ENCODE data around the gene RNF112.
"Not testable (repeated sequence)": the region's sequence is repeated elsewhere in the genome, so short reads cannot be mapped to it uniquely, and the experiment has no call there.

The RNF112 gene

DNA sequence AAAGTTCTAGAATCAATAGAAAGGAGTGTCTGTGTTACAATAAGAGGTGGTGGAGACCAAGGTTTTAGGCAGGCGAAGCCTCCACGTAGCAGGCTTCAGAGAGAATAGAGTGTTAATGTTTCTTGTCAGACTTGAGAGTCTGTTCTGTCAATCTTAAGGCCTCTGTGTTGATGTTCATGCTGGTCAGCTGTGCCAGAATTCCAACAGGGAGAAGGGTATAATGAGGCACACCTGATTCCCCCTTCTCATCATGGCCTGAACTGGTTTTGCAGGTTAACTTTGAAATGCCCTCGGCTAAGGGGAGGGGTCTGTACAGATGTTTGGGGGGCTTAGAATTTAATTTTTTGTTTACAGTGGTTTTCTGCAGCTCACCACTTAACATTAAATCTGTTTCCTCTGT, 46.0 kb downstream of the RNF112 start:
- peaks cover 13% of the 10 kb centered on the region for H3K27me3 Mint-ChIP-seq (ENCODE audit: low read depth, poor library complexity)
- H3K36me3 Mint-ChIP-seq (ENCODE audit: low read depth): no peaks in the 10 kb centered on the region
- H3K4me1 Mint-ChIP-seq: peaks cover 54% of the 10 kb centered on the region
- TF ChIP-seq, protein P1, sequence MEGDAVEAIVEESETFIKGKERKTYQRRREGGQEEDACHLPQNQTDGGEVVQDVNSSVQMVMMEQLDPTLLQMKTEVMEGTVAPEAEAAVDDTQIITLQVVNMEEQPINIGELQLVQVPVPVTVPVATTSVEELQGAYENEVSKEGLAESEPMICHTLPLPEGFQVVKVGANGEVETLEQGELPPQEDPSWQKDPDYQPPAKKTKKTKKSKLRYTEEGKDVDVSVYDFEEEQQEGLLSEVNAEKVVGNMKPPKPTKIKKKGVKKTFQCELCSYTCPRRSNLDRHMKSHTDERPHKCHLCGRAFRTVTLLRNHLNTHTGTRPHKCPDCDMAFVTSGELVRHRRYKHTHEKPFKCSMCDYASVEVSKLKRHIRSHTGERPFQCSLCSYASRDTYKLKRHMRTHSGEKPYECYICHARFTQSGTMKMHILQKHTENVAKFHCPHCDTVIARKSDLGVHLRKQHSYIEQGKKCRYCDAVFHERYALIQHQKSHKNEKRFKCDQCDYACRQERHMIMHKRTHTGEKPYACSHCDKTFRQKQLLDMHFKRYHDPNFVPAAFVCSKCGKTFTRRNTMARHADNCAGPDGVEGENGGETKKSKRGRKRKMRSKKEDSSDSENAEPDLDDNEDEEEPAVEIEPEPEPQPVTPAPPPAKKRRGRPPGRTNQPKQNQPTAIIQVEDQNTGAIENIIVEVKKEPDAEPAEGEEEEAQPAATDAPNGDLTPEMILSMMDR (IDR thresholded peaks at IDR 0.05): no peak
- H3K9me3 Mint-ChIP-seq: no peaks in the 10 kb centered on the region
- H3K4me3 Mint-ChIP-seq: no peak overlapping the region
- no peak for DNase-seq
- H3K27ac Mint-ChIP-seq: no peak overlapping the region

DNA sequence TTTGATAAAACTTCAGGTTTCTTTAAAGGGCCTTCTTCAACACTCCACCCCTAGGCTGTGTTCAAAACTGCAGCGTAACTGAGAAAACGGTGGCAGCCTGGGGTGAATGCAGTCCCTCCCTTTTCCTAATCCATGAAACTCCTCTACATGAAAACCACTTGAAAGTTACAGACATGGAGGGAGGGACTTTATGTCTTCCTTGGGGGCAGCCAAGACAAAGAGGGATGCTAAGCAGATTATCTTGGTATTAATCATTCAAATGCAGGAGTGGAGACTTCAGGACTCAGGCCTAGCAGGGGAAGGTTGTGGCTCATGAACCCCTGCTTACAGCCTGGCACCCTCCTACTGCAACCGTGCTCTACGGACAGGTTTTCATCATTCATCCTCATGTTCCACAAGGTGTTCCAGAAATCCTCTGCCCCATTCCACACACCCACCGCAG, 46.8 kb downstream of the RNF112 start:
- TF ChIP-seq, protein P1 (IDR thresholded peaks at IDR 0.05): no peak
- H3K27ac Mint-ChIP-seq: no peak overlapping the region
- peaks cover 59% of the 10 kb centered on the region for H3K4me1 Mint-ChIP-seq
- peaks cover 13% of the 10 kb centered on the region for H3K27me3 Mint-ChIP-seq (ENCODE audit: low read depth, poor library complexity)
- no peaks in the 10 kb centered on the region for H3K9me3 Mint-ChIP-seq
- H3K4me3 Mint-ChIP-seq: no peak overlapping the region
- DNase-seq: no peak
- no peaks in the 10 kb centered on the region for H3K36me3 Mint-ChIP-seq (ENCODE audit: low read depth)

DNA sequence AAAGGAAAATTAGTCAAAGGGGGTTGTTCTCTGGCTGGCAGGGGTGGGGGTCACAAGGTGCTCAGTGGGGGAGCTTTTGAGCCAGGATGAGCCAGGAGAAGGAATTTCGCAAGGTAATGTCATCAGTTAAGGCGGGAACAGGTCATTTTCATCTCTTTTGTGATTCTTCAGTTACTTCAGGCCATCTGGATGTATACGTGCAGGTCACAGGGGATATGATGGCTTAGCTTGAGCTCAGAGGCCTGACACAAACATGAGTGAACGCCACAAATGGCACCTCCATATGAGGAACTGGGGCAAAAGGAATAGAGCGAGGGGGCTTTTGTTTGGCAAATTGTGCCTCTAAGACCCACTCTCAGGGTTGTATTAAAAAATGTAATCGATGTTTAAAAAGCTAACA, 47.4 kb downstream of the RNF112 start:
- H3K4me3 Mint-ChIP-seq; DNase-seq; H3K27ac Mint-ChIP-seq; H3K9me3 Mint-ChIP-seq; H3K36me3 Mint-ChIP-seq (ENCODE audit: low read depth): not testable (repeated sequence)
- Mint-ChIP-seq H3K27me3 (ENCODE audit: low read depth, poor library complexity) (peaks cover 12% of the 10 kb centered on the region), H3K4me1 (peaks cover 64% of the 10 kb centered on the region)

DNA sequence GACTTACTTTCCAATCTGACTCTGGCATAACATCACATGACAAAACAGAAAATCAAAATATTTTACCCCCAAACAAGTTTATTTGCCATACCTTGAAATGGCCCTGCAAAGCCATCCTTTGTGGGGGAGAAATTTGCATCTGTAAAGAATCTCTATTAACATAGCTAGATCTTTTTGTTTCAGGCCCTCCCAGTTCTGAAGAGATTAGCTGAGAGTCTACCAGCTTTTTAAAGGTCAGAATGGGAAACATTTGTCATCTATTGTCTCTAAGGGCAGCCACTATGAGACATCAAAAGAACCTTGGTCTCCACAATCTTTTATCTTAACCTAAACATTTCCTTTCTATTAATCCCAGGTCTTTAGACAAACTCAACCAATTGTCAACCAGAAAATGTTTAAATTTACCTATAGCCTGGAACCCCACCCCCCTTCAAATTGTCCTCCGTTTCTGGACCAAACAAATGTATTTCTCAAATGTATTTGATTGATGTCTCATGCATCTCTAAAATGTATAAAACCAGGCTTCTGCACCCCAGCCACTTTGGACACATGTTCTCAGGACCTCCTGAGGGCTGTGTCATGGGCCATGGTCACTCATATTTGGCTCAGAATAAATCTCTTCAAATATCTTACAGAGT, 48.1 kb downstream of the RNF112 start:
- not testable (repeated sequence) for H3K36me3 Mint-ChIP-seq (ENCODE audit: low read depth)

DNA sequence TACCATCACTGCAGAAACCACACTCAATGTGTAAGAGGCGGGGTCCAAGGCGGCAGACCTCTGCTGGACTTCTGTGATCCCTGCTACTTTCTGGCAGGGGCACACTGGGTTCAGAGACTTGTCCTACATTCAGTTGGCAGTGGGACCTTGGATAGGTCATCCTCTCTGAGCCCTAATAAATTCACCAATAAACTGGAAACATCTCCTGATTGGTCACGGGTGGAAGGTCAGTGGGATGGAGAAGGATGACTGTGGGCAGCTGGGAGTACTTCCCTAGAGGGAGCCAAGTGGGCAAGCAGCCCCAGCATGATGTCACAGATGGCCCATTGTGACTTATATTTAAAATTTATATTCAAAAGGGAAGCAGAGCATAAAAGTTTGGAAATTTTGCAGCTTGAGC, 49.7 kb downstream of the RNF112 start:
- H3K4me3 Mint-ChIP-seq: no peak overlapping the region
- peaks cover 15% of the 10 kb centered on the region for H3K27me3 Mint-ChIP-seq (ENCODE audit: low read depth, poor library complexity)
- no peaks in the 10 kb centered on the region for H3K9me3 Mint-ChIP-seq
- TF ChIP-seq, protein P1 (IDR thresholded peaks at IDR 0.05): no peak
- H3K36me3 Mint-ChIP-seq (ENCODE audit: low read depth): no peaks in the 10 kb centered on the region
- no peak for DNase-seq
- H3K4me1 Mint-ChIP-seq: peaks cover 63% of the 10 kb centered on the region
- H3K27ac Mint-ChIP-seq: no peak overlapping the region

More for the DNA sequence above, 48.1 kb downstream of the RNF112 start:
- H3K27ac Mint-ChIP-seq, H3K4me3 Mint-ChIP-seq, DNase-seq, H3K9me3 Mint-ChIP-seq: not testable (repeated sequence)
- Mint-ChIP-seq H3K27me3 (ENCODE audit: low read depth, poor library complexity) (peaks cover 15% of the 10 kb centered on the region), H3K4me1 (peaks cover 64% of the 10 kb centered on the region)

DNA sequence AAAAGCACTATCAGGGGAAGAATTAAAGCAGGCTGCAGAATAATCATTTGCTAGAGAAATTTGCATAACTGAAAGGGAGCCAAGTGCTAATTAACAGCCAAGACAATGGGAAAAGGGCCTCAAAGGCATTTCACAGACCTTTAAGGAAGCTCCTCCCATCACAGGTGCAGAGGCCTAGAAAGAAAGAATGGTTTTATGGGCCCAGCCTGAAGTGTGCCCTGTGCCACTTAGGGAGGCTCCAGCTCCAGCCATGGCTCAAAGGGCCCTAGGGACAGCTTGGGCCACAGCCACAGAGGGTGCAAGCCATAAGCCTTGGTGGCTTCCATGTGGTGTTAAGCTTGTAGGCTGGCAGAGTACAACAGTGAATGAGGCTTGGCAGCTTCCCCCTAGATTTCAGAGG, 50.1 kb downstream of the RNF112 start:
- TF ChIP-seq, protein P1 (IDR thresholded peaks at IDR 0.05): no peak
- Mint-ChIP-seq H3K36me3 (ENCODE audit: low read depth) (no peaks in the 10 kb centered on the region), H3K4me3 (no peak overlapping the region), H3K27ac (no peak overlapping the region), H3K4me1 (peaks cover 60% of the 10 kb centered on the region), H3K27me3 (ENCODE audit: low read depth, poor library complexity) (peaks cover 15% of the 10 kb centered on the region), H3K9me3 (no peaks in the 10 kb centered on the region)
- DNase-seq: no peak

DNA sequence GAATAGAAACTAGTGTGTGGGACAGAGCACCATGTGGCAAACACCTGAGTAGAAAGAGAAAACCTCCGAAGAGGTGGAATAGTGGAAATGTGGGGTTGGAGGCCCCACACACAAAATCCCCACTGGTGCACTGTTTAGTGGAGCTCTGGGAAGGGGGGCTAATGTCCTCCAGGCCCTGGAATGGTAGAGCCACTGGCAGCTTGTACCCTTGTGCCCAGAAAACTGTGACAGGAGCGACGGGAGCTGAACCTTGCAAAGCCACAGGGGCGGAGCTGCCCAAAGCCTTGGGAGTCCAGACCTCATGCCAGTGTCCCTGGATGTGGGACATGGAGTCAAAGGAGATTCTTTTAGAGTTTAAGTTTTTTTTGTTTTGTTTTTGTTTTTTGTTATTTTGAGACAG, 50.6 kb downstream of the RNF112 start:
- DNase-seq: no peak
- peaks cover 56% of the 10 kb centered on the region for H3K4me1 Mint-ChIP-seq
- no peak overlapping the region for H3K4me3 Mint-ChIP-seq
- no peaks in the 10 kb centered on the region for H3K36me3 Mint-ChIP-seq (ENCODE audit: low read depth)
- no peak overlapping the region for H3K27ac Mint-ChIP-seq
- peaks cover 13% of the 10 kb centered on the region for H3K27me3 Mint-ChIP-seq (ENCODE audit: low read depth, poor library complexity)
- no peaks in the 10 kb centered on the region for H3K9me3 Mint-ChIP-seq
- TF ChIP-seq, protein P1 (IDR thresholded peaks at IDR 0.05): no peak

DNA sequence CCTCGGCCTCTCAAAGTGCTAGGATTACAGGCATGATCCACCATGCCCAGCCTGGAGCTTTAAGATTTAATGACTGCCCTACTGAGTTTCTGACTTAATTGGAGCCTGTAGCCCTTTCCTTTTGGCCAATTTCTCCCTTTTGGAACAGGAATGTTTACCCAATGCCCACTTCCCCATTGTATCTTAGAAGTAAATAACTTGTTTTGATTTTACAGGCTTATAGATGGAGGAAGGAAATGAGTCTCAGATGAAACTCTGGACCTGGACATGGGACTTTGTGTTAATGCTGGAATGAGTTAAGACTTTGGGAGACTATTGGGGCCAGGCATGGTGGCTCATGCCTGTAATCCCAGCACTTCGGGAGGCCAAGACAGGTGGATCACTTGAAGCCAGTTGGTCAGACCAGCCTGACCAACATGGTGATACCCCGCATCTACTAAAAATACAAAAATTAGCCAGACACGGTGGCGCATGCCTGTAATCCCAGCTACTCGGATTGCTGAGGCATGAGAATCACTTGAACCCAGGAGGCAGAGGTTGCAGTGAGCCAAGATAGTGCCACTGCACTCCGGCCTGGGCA, 51.5 kb downstream of the RNF112 start:
- not testable (repeated sequence) for DNase-seq; H3K9me3 Mint-ChIP-seq; H3K27ac Mint-ChIP-seq; H3K36me3 Mint-ChIP-seq (ENCODE audit: low read depth); H3K4me3 Mint-ChIP-seq
- peaks cover 10% of the 10 kb centered on the region for H3K27me3 Mint-ChIP-seq (ENCODE audit: low read depth, poor library complexity)
- H3K4me1 Mint-ChIP-seq: peaks cover 51% of the 10 kb centered on the region

Data from nephron progenitor cell (in vitro differentiated cells).